DMS53 (cell line): ENCODE data around the gene DMD.

Experiments used
- DNase-seq: peaks from one replicate; lab custom pipeline; 2025; lab: John Stamatoyannopoulos, UW

DMD gene

DNA sequence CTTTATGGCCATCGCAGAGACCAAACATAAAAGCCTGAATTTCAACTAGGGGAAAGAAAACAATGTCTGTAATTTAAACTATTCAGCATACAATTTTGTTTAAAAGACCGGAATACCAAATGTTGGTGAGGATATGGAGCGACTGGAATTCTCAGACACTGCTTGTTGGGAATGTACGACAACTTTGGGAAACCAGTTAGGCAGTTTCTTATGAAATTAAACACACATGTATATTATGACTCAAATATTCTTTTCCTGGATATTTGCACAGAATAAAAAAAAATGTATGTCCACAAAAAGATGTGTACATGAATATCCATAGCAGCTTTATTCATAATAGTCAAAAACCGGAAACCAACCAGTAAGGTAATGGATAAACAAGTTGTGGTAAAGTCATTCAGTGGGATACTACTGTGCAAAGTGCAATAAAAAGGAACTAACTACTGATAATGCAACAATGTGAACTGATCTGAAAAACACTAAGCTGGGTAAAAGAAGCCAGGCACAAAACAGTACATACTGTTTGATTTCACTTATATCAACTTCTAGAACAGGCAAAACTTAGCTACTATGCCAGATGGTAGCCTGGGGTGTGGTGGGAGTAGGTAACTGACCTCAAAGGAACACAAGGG is 1986.9 kb downstream of the DMD start:
- no peak for DNase-seq

DNA sequence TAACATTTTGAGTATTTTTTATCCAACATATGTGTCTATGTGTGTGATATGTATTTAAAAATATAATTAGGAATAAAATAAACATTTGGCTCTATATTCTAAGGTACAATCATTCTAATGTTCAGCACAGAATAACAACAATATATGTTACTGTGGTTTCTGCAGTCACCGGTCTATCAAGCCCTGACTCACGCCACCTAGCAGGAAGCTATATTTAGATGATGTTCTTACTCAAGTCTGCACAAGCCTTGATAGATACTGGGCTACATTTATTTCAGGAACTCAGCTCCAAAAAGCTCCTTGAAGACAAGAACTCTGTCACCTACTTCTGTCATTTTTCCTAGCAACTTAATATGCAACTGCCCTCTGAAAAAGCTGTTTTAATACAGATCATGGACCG is 1987.5 kb downstream of the DMD start:
- DNase-seq, result no peak

GRCh38 chrX:31222946-31223345 is 1988.4 kb downstream of the DMD start:
- DNase-seq, result no peak

DNA sequence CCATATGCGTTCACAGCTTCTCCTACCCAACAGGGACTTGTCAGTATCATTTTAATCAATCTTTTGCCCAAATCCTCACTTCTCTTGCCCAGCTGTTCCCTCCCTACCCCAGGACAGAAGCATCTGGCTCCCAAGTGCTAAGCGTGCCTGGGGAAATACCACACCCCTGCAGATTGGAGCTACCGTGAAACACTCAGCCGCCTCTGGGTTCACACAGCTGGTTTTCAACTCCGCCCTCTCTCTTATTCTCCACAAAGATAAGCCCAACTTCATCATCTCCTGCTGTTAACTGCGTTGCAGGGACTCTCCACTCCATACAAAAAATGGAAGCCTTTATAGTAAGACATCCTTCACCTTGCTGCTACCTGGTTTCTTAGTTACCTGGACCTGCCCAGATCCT is 1992.2 kb downstream of the DMD start:
- DNase-seq, result no peak

GRCh38 chrX:31217084-31217483 is 1994.3 kb downstream of the DMD start:
- DNase-seq, result no peak

- DNase-seq, result no peak
Measured at GRCh38 chrX:31215277-31215815, 1996.0 kb downstream of the DMD start.

DNA sequence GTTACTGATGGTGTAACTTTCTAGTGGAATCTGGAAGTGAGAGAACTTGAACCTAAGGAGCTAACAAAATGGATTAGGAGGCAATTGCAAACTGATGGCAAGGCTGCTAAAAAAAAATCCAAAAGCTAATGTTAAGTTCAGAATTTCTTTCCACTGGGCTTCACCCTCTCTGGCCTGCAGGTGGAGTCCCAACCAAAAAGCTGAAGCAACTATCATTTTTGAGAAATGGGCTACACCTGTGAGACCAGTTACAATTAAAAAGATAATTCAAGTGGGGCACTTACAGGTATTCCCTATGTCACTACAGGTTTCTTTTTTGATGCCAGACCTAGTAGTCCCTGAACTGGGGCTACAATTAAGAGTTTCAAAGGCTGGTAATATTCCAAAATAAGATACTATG is 1997.4 kb downstream of the DMD start:
- DNase-seq, result peak; percentile 50

- no peak for DNase-seq
Measured at GRCh38 chrX:31212856-31213748, 1998.2 kb downstream of the DMD start.

- no peak for DNase-seq
Measured at GRCh38 chrX:31209005-31209628, 2002.2 kb downstream of the DMD start.

DNA sequence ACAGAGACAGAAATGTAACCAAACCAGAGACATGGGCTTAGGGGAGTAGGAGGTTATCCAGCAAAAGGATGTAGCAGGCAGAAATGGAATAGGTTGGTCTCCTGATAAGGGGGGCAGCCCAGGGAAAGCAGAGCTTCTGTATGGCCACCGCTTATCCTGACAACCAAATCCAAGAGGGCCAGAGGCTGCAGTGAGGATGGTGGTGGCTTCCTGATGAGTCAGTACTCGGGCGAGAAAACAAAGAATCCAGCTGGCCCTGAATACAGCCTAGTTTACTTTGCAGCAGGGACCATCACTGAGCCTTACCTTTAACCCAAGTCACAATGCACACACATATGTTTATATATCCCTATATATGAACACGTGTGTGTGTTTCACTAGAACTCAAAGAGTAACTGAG is 2009.8 kb downstream of the DMD start:
- DNase-seq, result no peak

- DNase-seq, result no peak
Measured at GRCh38 chrX:31200430-31200829, 2010.9 kb downstream of the DMD start.

- DNase-seq, result no peak
Measured at GRCh38 chrX:31199840-31200114, 2011.6 kb downstream of the DMD start.

DNA sequence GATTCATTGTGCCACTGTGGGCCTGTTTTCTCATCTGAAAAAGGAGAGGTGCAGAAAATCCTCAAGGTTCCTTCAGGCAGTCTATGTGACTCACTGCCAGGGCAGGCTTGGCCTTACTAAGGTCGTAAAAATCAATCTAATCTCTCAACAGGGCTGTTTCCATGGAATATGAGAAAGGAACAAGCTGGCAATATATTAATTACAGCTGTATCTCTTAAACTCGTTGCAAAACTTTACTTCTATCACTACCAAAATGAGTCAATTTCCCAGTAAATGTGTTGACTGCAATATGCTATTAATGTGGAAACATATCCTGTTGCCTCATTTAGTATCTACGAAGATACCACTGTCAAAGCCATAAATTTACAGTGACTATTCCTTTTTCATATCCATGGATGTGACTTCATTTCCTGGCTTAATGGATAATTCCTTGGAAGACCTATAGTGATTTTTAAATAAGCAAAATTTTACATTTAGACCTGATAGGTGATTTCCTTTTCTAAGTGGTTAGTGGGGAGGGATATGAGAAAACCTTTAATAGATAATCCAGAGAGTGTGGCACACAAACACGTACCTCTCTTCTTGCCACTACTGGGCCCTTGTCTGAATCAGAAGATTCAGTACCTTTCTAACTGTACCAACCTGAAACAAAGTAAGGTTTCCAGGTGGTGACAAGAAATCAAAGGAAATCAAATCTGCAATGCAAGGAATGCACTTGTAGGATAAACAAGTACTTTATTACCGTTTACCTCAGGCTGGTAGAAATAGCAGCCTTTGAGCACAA is 2012.1 kb downstream of the DMD start:
- no peak for DNase-seq

DNA sequence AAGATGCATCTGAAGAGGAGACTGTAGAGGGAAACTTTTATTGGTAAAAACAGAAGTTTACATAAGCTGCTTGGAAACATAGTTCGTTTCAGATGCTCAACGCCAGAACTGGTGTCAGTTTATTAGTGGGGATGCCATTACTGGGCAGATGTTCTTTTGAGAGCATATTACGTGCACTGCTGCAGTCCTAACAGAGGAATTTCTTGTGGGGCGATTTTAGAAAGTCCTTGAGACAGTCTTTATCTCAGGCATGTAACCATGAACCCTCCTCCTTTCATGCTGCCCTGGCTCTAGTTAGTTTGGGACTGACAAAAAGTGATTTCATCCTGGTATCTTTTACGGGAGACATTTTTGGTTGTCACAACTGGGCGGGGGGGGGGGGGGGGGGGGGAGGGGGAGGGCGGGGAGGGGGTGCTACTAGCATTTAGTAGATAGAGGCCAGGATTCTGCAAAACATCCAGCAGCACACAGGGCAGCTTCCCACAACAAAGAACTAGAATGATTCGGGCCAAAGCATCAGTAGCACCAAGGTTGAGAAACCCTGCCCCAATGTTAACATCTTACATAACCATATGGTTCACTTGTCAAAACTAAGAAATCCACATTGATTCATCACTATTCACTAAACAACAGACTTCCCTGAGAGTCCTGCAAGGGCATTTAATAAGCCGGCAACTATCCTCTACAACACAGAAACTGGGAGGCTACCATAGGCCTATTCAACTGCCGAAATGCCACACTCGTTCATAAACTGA is 2021.0 kb downstream of the DMD start:
- no peak for DNase-seq

DNA sequence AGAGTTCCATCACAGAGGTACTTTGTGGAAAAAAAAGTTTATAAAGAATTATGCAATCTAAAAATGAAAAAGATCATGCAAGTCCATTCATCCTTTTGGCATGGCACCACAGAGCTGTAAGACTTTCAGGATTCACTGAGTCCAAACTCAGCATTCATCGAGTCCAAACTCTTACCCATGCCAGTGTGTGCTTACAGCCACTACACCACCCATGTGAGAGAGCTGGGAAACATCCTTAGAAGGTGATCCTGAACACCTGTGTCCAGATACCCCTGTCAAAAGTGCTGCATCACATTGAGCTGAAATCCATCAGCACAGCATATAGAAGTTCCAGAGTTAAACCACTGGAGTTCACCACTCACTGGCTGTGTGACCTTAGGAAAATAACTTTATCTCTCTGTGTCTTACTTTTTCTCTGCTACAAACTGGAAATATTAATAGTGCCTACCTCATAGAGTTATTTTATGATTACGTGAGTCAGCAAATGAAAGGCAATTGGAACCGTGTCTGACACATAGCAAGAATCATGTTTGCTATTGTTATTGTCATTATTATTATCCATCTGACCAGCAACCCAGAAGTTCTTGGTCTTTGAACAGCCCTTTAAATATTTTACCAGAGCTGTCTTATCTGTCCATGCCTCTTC is 2024.5 kb downstream of the DMD start:
- no peak for DNase-seq

GRCh38 chrX:31185884-31186283 is 2025.5 kb downstream of the DMD start:
- DNase-seq, result no peak

DNA sequence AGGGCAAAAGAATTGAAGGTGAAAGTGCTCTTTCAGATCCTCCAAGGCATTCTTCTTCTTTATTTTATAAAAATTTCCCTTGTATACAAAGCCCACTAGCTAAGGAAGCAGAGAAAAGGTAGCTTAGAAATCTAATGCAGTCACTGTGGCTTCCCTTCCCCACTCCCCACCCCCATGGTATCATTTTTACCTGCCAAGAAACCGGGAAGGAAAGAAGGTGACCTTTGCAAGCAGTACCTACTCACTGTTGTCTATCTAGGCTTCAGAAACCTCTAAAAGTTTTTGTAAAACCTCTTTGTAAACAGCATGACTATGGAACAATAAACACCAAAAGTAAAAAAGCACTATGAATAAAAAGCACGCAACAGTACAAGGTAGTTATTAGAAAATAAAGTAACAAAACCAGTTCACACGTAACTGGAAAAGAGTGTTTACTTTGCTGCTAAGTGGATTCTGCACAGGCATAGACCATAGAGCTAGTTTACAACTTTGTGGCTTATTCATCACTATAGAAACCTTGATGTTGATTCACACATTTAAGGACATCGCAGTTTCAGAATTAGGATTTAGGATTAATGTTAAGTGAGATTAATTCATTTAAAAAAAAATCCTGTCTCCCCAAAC is 2029.9 kb downstream of the DMD start:
- peak; percentile 74 for DNase-seq

DNA sequence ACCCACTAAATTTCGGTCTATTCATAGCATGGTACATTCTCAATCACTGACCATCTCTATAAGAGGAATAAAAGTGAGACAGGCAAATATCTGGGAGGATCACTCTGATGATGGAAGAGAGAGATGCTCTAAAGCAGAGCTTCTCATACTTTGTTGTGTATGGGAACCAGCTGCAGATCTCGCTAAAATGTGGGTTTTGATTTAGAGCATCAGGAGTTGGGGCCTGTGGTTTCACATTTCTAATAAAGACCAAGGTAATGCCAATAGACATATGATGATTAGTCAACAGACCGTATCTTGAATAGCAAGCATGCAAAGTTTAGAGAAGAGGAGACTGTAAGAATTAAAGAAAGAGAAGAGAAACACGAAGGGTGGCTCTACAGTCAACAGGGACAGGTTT is 2032.1 kb downstream of the DMD start:
- DNase-seq, result no peak

DNA sequence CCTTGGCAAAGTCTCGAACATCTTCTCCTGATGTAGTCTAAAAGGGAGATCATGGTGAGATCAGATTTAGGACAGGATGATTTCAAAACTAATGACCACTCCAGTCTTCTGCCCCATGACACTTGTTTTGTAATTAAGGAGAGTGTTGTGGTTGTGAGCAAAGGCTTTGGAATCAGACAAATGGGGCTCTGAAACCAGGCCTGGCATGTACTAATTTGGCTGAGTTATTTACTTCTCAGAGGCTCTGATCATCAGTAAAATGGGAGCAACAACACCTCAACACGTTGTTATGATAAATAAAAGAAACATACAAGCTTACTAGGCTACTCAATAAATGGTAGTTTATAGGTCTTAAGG is 2032.6 kb downstream of the DMD start:
- DNase-seq, result no peak

DNA sequence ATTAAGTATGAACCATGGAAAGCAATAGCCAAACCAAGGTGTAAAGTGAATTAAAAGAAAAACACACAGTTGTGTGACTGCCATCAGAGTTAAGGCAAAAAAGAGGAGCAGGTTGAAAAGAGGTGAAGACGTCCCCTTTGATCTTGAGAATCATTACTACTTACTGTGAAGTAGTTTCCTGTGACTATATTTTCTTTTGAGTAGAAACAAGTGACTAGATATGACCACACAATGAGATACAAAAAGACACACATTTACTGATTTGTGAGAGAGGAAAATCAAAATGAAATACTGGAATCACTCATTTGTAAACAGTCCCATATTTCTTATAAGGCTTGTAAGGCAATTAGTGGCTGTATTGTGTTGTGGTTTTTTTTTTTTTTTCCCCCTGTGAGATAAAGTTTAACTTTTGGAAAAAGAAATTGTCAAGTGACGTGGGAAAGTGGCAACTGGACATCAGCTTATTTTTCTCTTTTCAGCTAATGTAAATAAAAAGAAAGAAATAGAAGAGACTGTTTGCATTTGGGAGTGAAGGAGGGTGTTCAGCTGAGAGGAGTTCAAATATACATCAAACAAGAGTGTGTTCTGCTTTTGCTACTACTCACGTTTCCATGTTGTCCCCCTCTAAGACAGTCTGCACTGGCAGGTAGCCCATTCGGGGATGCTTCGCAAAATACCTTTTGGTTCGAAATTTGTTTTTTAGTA is 2033.1 kb downstream of the DMD start:
- no peak for DNase-seq
